PFSK-1 (cell line): ENCODE data around the gene SLC4A7.

Experiments
- FOXP2 ChIP-seq: optimal IDR thresholded peaks from 2 replicates; pipeline ENCODE3; 2011; ENCODE audit warnings: borderline replicate concordance, control low read depth, inconsistent platforms; ENCODE audit not compliant: insufficient read depth; ENCODE audit errors: extremely low read length, extremely low read depth
- POLR2AphosphoS5 ChIP-seq: IDR thresholded peaks from 2 replicates; pipeline ENCODE4 v1.6.1; 2012; ENCODE audit warnings: low read depth, mild to moderate bottlenecking, control low read depth, low read length, moderate library complexity
- REST ChIP-seq, 2 experiments: IDR thresholded peaks; 2 replicates each; pipeline versions ENCODE4 v1.6.1 to v1.8.0; 2011 to 2012; ENCODE audit warnings: low read depth in 2 of 2, low read length in 2 of 2, control low read depth in 1 of 2, inconsistent platforms in 1 of 2, mild to moderate bottlenecking in 1 of 2, moderate library complexity in 1 of 2; ENCODE audit not compliant: insufficient read depth in 1 of 2
- SIN3A ChIP-seq: IDR thresholded peaks from 2 replicates; pipeline ENCODE4 v1.6.1; 2012; ENCODE audit warnings: mild to moderate bottlenecking, low read length, moderate library complexity, borderline replicate concordance; ENCODE audit not compliant: insufficient read depth
- TAF1 ChIP-seq: IDR thresholded peaks from 2 replicates; pipeline ENCODE4 v1.6.1; 2012; ENCODE audit warnings: low read length, control low read depth, borderline replicate concordance; ENCODE audit not compliant: insufficient read depth

Gene SLC4A7

GRCh38 chr3:27454461-27454860 lies 29.7 kb downstream of the SLC4A7 start:
- TF ChIP-seq POLR2AphosphoS5 (no peak), SIN3A (no peak), FOXP2 (no peak), TAF1 (no peak), REST (IDR thresholded peaks at IDR 0.05; ENCODE audit: insufficient read depth in 1 of 2, low read depth in 2 of 2, low read length in 2 of 2) (no peak)

GRCh38 chr3:27452368-27453090 lies 31.7 kb downstream of the SLC4A7 start:
- TF ChIP-seq SIN3A (no peak), TAF1 (no peak), FOXP2 (no peak), POLR2AphosphoS5 (no peak), REST (IDR thresholded peaks at IDR 0.05; ENCODE audit: insufficient read depth in 1 of 2, low read depth in 2 of 2, low read length in 2 of 2) (no peak)

GRCh38 chr3:27451842-27452241 lies 32.3 kb downstream of the SLC4A7 start:
- TF ChIP-seq POLR2AphosphoS5 (no peak), SIN3A (no peak), TAF1 (no peak), FOXP2 (no peak), REST (IDR thresholded peaks at IDR 0.05; ENCODE audit: insufficient read depth in 1 of 2, low read depth in 2 of 2, low read length in 2 of 2) (no peak)

- TF ChIP-seq POLR2AphosphoS5, result no peak
- TF ChIP-seq REST (IDR thresholded peaks at IDR 0.05; ENCODE audit: insufficient read depth in 1 of 2, low read depth in 2 of 2, low read length in 2 of 2), result no peak
- no peak for TF ChIP-seq FOXP2
- TF ChIP-seq SIN3A, result no peak
- TF ChIP-seq TAF1, result no peak
Measured at GRCh38 chr3:27451251-27451650, 32.9 kb downstream of the SLC4A7 start.
